ENCODE data around the gene GRIK4. TPM values are rescaled to one million over a fixed set of nuclear protein-coding genes. Genes with fewer than 3 reads are reported as not detected.

GRIK4 gene
- total and polyA plus RNA-seq, 4 donors: 0.05 to 0.25 (median 0.06) TPM; not detected in 1

DNA sequence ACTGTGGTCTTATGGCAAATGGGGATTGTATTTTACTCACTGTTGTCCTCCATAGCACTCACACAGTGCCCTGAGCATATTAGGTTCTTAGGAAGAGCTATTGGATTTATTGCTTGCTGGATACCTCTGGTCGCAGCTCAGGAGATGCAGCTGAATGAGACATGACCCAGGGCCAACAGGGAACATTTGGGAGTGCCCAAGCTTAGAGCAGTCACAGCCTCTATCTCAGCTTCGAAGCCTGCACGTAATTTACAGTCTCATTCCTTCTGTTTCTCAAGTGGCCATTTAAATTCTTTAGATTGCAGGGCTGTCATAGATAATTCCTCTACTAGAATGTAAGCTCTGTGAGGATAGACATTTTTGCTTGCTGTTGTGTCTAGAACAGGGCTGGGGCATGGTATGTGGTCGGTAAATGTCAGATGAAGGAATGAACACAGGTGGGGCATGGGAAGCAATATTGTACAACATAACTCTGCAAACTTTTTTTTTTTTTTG lies 192.8 kb downstream of the GRIK4 start:
- 86% methylated on average over 4 of the region's 4 CpGs for WGBS
- Histone ChIP-seq H3K9ac (ENCODE audit: low read depth in 1 of 2, low read length in 2 of 2) (no peak overlapping the region), H3K27ac (ENCODE audit: low read depth in 1 of 2, low read length in 2 of 2) (no peak overlapping the region), H3K36me3 (ENCODE audit: control insufficient read depth in 4 of 4, insufficient read depth in 3 of 4, low read depth in 1 of 4, low read length in 3 of 4) (no peaks in the 10 kb centered on the region), H3K4me1 (ENCODE audit: control insufficient read depth in 4 of 4, insufficient read depth in 4 of 4, low read length in 3 of 4) (no peaks in the 10 kb centered on the region), H3K27me3 (ENCODE audit: control insufficient read depth in 4 of 4, insufficient read depth in 4 of 4, low read length in 3 of 4) (no peaks in the 10 kb centered on the region), H3K9me3 (ENCODE audit: control insufficient read depth in 4 of 4, low read length in 3 of 4) (peaks cover 2 to 16% (median 12%) of the 10 kb centered on the region in 4 donors), H3K4me3 (ENCODE audit: low read depth in 1 of 3, low read length in 3 of 3) (no peak overlapping the region)
- DNase-seq (ENCODE audit: low spot score): no peak
- TF ChIP-seq JUND (IDR thresholded peaks at IDR 0.05): no peak
- TF ChIP-seq NR2F2 (IDR thresholded peaks at IDR 0.05): no peak
- TF ChIP-seq, protein P1, sequence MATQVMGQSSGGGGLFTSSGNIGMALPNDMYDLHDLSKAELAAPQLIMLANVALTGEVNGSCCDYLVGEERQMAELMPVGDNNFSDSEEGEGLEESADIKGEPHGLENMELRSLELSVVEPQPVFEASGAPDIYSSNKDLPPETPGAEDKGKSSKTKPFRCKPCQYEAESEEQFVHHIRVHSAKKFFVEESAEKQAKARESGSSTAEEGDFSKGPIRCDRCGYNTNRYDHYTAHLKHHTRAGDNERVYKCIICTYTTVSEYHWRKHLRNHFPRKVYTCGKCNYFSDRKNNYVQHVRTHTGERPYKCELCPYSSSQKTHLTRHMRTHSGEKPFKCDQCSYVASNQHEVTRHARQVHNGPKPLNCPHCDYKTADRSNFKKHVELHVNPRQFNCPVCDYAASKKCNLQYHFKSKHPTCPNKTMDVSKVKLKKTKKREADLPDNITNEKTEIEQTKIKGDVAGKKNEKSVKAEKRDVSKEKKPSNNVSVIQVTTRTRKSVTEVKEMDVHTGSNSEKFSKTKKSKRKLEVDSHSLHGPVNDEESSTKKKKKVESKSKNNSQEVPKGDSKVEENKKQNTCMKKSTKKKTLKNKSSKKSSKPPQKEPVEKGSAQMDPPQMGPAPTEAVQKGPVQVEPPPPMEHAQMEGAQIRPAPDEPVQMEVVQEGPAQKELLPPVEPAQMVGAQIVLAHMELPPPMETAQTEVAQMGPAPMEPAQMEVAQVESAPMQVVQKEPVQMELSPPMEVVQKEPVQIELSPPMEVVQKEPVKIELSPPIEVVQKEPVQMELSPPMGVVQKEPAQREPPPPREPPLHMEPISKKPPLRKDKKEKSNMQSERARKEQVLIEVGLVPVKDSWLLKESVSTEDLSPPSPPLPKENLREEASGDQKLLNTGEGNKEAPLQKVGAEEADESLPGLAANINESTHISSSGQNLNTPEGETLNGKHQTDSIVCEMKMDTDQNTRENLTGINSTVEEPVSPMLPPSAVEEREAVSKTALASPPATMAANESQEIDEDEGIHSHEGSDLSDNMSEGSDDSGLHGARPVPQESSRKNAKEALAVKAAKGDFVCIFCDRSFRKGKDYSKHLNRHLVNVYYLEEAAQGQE (IDR thresholded peaks at IDR 0.05): no peak
- TF ChIP-seq, protein P2, sequence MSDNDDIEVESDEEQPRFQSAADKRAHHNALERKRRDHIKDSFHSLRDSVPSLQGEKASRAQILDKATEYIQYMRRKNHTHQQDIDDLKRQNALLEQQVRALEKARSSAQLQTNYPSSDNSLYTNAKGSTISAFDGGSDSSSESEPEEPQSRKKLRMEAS (IDR thresholded peaks at IDR 0.05): no peak
- TF ChIP-seq, protein P3, sequence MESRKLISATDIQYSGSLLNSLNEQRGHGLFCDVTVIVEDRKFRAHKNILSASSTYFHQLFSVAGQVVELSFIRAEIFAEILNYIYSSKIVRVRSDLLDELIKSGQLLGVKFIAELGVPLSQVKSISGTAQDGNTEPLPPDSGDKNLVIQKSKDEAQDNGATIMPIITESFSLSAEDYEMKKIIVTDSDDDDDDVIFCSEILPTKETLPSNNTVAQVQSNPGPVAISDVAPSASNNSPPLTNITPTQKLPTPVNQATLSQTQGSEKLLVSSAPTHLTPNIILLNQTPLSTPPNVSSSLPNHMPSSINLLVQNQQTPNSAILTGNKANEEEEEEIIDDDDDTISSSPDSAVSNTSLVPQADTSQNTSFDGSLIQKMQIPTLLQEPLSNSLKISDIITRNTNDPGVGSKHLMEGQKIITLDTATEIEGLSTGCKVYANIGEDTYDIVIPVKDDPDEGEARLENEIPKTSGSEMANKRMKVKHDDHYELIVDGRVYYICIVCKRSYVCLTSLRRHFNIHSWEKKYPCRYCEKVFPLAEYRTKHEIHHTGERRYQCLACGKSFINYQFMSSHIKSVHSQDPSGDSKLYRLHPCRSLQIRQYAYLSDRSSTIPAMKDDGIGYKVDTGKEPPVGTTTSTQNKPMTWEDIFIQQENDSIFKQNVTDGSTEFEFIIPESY (IDR thresholded peaks at IDR 0.05): no peak
- TF ChIP-seq, protein P4, sequence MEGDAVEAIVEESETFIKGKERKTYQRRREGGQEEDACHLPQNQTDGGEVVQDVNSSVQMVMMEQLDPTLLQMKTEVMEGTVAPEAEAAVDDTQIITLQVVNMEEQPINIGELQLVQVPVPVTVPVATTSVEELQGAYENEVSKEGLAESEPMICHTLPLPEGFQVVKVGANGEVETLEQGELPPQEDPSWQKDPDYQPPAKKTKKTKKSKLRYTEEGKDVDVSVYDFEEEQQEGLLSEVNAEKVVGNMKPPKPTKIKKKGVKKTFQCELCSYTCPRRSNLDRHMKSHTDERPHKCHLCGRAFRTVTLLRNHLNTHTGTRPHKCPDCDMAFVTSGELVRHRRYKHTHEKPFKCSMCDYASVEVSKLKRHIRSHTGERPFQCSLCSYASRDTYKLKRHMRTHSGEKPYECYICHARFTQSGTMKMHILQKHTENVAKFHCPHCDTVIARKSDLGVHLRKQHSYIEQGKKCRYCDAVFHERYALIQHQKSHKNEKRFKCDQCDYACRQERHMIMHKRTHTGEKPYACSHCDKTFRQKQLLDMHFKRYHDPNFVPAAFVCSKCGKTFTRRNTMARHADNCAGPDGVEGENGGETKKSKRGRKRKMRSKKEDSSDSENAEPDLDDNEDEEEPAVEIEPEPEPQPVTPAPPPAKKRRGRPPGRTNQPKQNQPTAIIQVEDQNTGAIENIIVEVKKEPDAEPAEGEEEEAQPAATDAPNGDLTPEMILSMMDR (IDR thresholded peaks at IDR 0.05; ENCODE audit: low read depth, low read length, missing input control): no peak
- TF ChIP-seq EGR1 (IDR thresholded peaks at IDR 0.05; ENCODE audit: low read depth in 2 of 2): no peak
- TF ChIP-seq YY1 (IDR thresholded peaks at IDR 0.05): no peak
- TF ChIP-seq SP1 (IDR thresholded peaks at IDR 0.05): no peak
- TF ChIP-seq HNF4G (IDR thresholded peaks at IDR 0.05): no peak
- no peak for TF ChIP-seq FOXA2 (IDR thresholded peaks at IDR 0.05)
- no peak for TF ChIP-seq ATF3 (IDR thresholded peaks at IDR 0.05)

- Histone ChIP-seq H3K9me3 (ENCODE audit: control insufficient read depth in 4 of 4, low read length in 3 of 4) (peaks cover 2 to 16% (median 12%) of the 10 kb centered on the region in 4 donors), H3K27me3 (ENCODE audit: control insufficient read depth in 4 of 4, insufficient read depth in 4 of 4, low read length in 3 of 4) (no peaks in the 10 kb centered on the region), H3K36me3 (ENCODE audit: control insufficient read depth in 4 of 4, insufficient read depth in 3 of 4, low read depth in 1 of 4, low read length in 3 of 4) (no peaks in the 10 kb centered on the region), H3K4me1 (ENCODE audit: control insufficient read depth in 4 of 4, insufficient read depth in 4 of 4, low read length in 3 of 4) (no peaks in the 10 kb centered on the region), H3K9ac (ENCODE audit: low read depth in 1 of 2, low read length in 2 of 2) (no peak overlapping the region), H3K4me3 (ENCODE audit: low read depth in 1 of 3, low read length in 3 of 3) (no peak overlapping the region), H3K27ac (ENCODE audit: low read depth in 1 of 2, low read length in 2 of 2) (no peak overlapping the region)
- DNase-seq (ENCODE audit: low spot score): no peak
- WGBS: 90% methylated on average over 5 of the region's 5 CpGs
- TF ChIP-seq HNF4A (conservative IDR thresholded peaks at IDR 0.05) (no peak), GABPA (IDR thresholded peaks at IDR 0.05 in 1 of 2, conservative IDR thresholded peaks at IDR 0.05 in 1 of 2) (no peak), NR2F2 (IDR thresholded peaks at IDR 0.05) (no peak), FOXA2 (IDR thresholded peaks at IDR 0.05) (no peak), EGR1 (IDR thresholded peaks at IDR 0.05; ENCODE audit: low read depth in 2 of 2) (no peak), FOXA1 (IDR thresholded peaks at IDR 0.05) (no peak), RAD21 (IDR thresholded peaks at IDR 0.05) (no peak), YY1 (IDR thresholded peaks at IDR 0.05) (no peak), TAF1 (conservative IDR thresholded peaks at IDR 0.05) (no peak), RXRA (IDR thresholded peaks at IDR 0.05) (no peak)
- TF ChIP-seq, protein P4 (IDR thresholded peaks at IDR 0.05; ENCODE audit: low read depth, low read length, missing input control): no peak
- TF ChIP-seq, protein P1 (IDR thresholded peaks at IDR 0.05): no peak
- TF ChIP-seq, protein P2 (IDR thresholded peaks at IDR 0.05): no peak
These were observed 194.7 kb downstream of the GRIK4 start for GRCh38 chr11:120706257-120706656.

Data from liver (tissue), 9 donors.